HEK293T (cell line): ENCODE data around the gene KANSL1.

Source experiments
- ARNT ChIP-seq: fragments of 450-650 bp; IDR thresholded peaks from 2 replicates; pipeline ENCODE4 v1.6.1; 2017; ENCODE audit warnings: mild to moderate bottlenecking
- BHLHE40 ChIP-seq: fragments of 450-650 bp; IDR thresholded peaks from 2 replicates; pipeline ENCODE4 v1.6.1; 2016; ENCODE audit warnings: mild to moderate bottlenecking, moderate library complexity, borderline replicate concordance
- ELF4 ChIP-seq: fragments of 450-650 bp; IDR thresholded peaks from 2 replicates; pipeline ENCODE4 v1.6.1; 2017; ENCODE audit warnings: antibody characterized with exemption
- FOXK2 ChIP-seq: fragments of 450-650 bp; IDR thresholded peaks from 2 replicates; pipeline ENCODE4 v1.6.1; 2016; ENCODE audit warnings: mild to moderate bottlenecking
- FOXM1 ChIP-seq: fragments of 450-650 bp; IDR thresholded peaks from 2 replicates; pipeline ENCODE4 v1.6.1; 2017; ENCODE audit warnings: mild to moderate bottlenecking, borderline replicate concordance
- HDGF ChIP-seq: fragments of 450-650 bp; IDR thresholded peaks from 2 replicates; pipeline ENCODE4 v1.6.1; 2017; ENCODE audit warnings: antibody characterized with exemption, borderline replicate concordance
- LEF1 ChIP-seq: fragments of 450-650 bp; IDR thresholded peaks from 2 replicates; pipeline ENCODE4 v1.6.1; 2017; ENCODE audit warnings: mild to moderate bottlenecking, borderline replicate concordance
- SUZ12 ChIP-seq: fragments of 450-650 bp; IDR thresholded peaks from 2 replicates; pipeline ENCODE4 v1.6.1; 2016; ENCODE audit warnings: mild to moderate bottlenecking
- TARDBP ChIP-seq: fragments of 450-650 bp; IDR thresholded peaks from 2 replicates; pipeline ENCODE4 v1.6.1; 2016

- TF ChIP-seq SUZ12 (no peak), LEF1 (no peak), HDGF (no peak), TARDBP (no peak), FOXK2 (no peak), BHLHE40 (no peak), FOXM1 (no peak), ELF4 (no peak), ARNT (no peak)
Measured at GRCh38 chr17:46010597-46011186, 182.5 kb downstream of the KANSL1 start.
